DOHH2 (cell line): ENCODE results near the gene FAP.

Experiments
- H3F3A ChIP-seq: fragments of 200-600 bp; sonication (generic), shearing (Covaris generic); 2 replicates; pipeline ENCODE4 v1.6.0; 2016; ENCODE audit warnings: antibody characterized with exemption, mild to moderate bottlenecking; ENCODE audit not compliant: control insufficient read depth, insufficient read depth
- H3K27ac ChIP-seq: fragments of 200-600 bp; sonication (generic); 2 replicates; pipeline ENCODE4 v1.5.1; 2014; ENCODE audit warnings: low read depth, mild to moderate bottlenecking, low read length, moderate library complexity
- H3K27me3 ChIP-seq: fragments of 200-600 bp; sonication (generic); 2 replicates; pipeline ENCODE4 v1.6.1; 2014; ENCODE audit warnings: mild to moderate bottlenecking, low read length, mixed read lengths; ENCODE audit not compliant: control insufficient read depth
- H3K36me3 ChIP-seq: fragments of 200-600 bp; sonication (generic); 2 replicates; pipeline ENCODE4 v1.6.1; 2014; ENCODE audit warnings: mild to moderate bottlenecking, low read length, moderate library complexity, mixed read lengths; ENCODE audit not compliant: control insufficient read depth
- H3K4me1 ChIP-seq: fragments of 200-600 bp; sonication (generic); 2 replicates; pipeline ENCODE4 v1.6.1; 2014; ENCODE audit warnings: mild to moderate bottlenecking, low read length, mixed read lengths; ENCODE audit not compliant: control insufficient read depth
- H3K4me2 ChIP-seq: fragments of 200-600 bp; sonication (generic); 2 replicates; pipeline ENCODE4 v1.6.0; 2014; ENCODE audit warnings: mild to moderate bottlenecking, low read length, moderate library complexity
- H3K4me3 ChIP-seq: fragments of 200-600 bp; sonication (generic); 2 replicates; pipeline ENCODE4 v1.5.1; 2014; ENCODE audit warnings: mild to moderate bottlenecking, low read length, mixed read lengths
- H3K79me2 ChIP-seq: fragments of 200-600 bp; sonication (generic); 2 replicates; pipeline ENCODE4 v1.6.1; 2014; ENCODE audit warnings: mild to moderate bottlenecking, low read length, mixed read lengths; ENCODE audit not compliant: control insufficient read depth
- H3K9me2 ChIP-seq: fragments of 200-600 bp; sonication (generic); replicated peaks from 2 replicates; pipeline ENCODE4 v1.6.1; 2014; ENCODE audit warnings: mild to moderate bottlenecking, low read length, mixed read lengths; ENCODE audit not compliant: control insufficient read depth
- H3K9me3 ChIP-seq: fragments of 200-600 bp; sonication (generic); 2 replicates; pipeline ENCODE4 v1.6.1; 2014; ENCODE audit warnings: antibody characterized with exemption, low read length, mixed read lengths; ENCODE audit not compliant: control insufficient read depth, insufficient read depth
- H4K20me1 ChIP-seq: fragments of 200-600 bp; sonication (generic); 2 replicates; pipeline ENCODE4 v1.6.0; 2014; ENCODE audit warnings: low read depth, mild to moderate bottlenecking, antibody characterized with exemption, low read length, moderate library complexity; ENCODE audit not compliant: control insufficient read depth, insufficient read depth
- CTCF ChIP-seq: fragments of 200-600 bp; sonication (generic); IDR thresholded peaks from one replicate; pipeline ENCODE4 v1.5.1; 2014; ENCODE audit warnings: antibody characterized with exemption, mild to moderate bottlenecking, low read depth, low read length; ENCODE audit not compliant: poor library complexity, severe bottlenecking
- EZH2phosphoT487 ChIP-seq: fragments of 200-600 bp; sonication (generic); IDR thresholded peaks from 2 replicates; pipeline ENCODE4 v1.6.1; 2017; ENCODE audit warnings: borderline replicate concordance, mild to moderate bottlenecking, antibody characterized with exemption, low read length, moderate library complexity, mixed read lengths

FAP gene

DNA sequence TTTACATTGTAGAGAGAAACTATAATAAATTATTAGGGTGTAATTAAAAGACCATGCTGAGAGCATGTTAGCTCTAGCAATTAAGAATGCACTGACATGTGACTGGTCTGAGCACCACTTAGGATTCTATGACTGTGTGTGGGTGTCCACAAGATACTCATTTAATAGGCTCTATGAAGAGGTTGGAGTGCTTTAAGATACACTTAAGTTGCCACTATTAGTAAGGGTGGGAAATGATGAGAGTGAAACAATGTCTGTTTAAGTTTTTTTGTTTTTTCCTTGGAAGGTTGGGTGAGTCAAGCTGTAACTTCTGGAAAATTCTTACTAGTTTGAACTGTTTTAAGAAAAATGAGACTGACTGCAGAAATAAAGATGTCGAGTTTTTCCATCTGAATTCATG lies 1.8 kb upstream of the FAP start:
- Histone ChIP-seq H3K4me3 (no peak overlapping the region), H3K4me2 (no peak overlapping the region)

DNA sequence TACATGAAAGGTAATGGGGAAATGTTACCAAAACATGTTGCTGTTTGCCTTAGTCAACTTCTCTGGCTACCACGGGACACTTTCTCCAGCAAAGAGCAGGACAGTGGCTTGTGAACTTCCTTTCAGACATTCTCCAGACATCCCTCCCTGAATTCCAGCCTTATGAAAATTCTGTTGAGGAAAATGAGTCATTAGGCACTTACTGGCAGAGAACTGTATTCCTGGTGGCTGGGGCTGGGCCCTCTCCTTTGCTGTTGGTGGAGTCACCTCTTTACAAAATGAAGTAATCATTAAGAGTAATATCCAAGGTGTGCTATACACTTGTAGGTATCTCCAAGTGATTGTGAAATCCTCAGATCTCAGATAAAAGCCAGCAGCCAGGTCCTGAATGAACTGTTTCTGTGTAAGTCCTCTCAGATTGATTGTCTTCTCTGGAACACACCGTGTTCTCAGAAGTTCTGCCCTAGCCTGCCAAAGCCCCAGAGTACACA lies 1.3 kb upstream of the FAP start:
- H3K27ac ChIP-seq = no peak overlapping the region
- TF ChIP-seq CTCF = no peak
- TF ChIP-seq EZH2phosphoT487 = no peak

More for the DNA sequence above, 1.8 kb upstream of the FAP start:
- no peaks in the 10 kb centered on the region for H3F3A ChIP-seq
- H3K27ac ChIP-seq = no peak overlapping the region
- H3K4me1 ChIP-seq = no peaks in the 10 kb centered on the region
- no peaks in the 10 kb centered on the region for H3K27me3 ChIP-seq
- no peaks in the 10 kb centered on the region for H3K9me3 ChIP-seq
- TF ChIP-seq EZH2phosphoT487 = no peak
- TF ChIP-seq CTCF = no peak
- no peaks in the 10 kb centered on the region for H3K79me2 ChIP-seq
- H4K20me1 ChIP-seq = no peaks in the 10 kb centered on the region
- H3K36me3 ChIP-seq = no peaks in the 10 kb centered on the region
- no peaks in the 10 kb centered on the region for H3K9me2 ChIP-seq

GRCh38 chr2:162243715-162244114 lies 470 bp upstream of the FAP start:
- no peak overlapping the region for H3K4me3 ChIP-seq
- no peaks in the 10 kb centered on the region for H3K9me3 ChIP-seq

More for the DNA sequence above, 1.3 kb upstream of the FAP start:
- no peaks in the 10 kb centered on the region for H3K9me3 ChIP-seq
- no peaks in the 10 kb centered on the region for H3K9me2 ChIP-seq
- H3K36me3 ChIP-seq = no peaks in the 10 kb centered on the region
- H3K4me1 ChIP-seq = no peaks in the 10 kb centered on the region
- H4K20me1 ChIP-seq = no peaks in the 10 kb centered on the region
- no peaks in the 10 kb centered on the region for H3K27me3 ChIP-seq
- H3K4me2 ChIP-seq = no peak overlapping the region
- H3K79me2 ChIP-seq = no peaks in the 10 kb centered on the region
- H3K4me3 ChIP-seq = no peak overlapping the region
- H3F3A ChIP-seq = no peaks in the 10 kb centered on the region

More at GRCh38 chr2:162243715-162244114, 470 bp upstream of the FAP start:
- H3F3A ChIP-seq = no peaks in the 10 kb centered on the region
- H3K27ac ChIP-seq = no peak overlapping the region
- no peaks in the 10 kb centered on the region for H4K20me1 ChIP-seq
- no peak for TF ChIP-seq EZH2phosphoT487
- TF ChIP-seq CTCF = no peak
- H3K36me3 ChIP-seq = no peaks in the 10 kb centered on the region
- no peaks in the 10 kb centered on the region for H3K27me3 ChIP-seq
- no peaks in the 10 kb centered on the region for H3K9me2 ChIP-seq
- no peaks in the 10 kb centered on the region for H3K4me1 ChIP-seq
- no peaks in the 10 kb centered on the region for H3K79me2 ChIP-seq
- H3K4me2 ChIP-seq = no peak overlapping the region
